Measurements from ENCODE around the gene SLC25A17. TPM values are rescaled to one million over a fixed set of nuclear protein-coding genes. Genes with fewer than 3 reads are reported as not detected.

The SLC25A17 gene
- total RNA-seq, 2 donors from 2014 or later: 9.2 to 14.9 TPM

DNA sequence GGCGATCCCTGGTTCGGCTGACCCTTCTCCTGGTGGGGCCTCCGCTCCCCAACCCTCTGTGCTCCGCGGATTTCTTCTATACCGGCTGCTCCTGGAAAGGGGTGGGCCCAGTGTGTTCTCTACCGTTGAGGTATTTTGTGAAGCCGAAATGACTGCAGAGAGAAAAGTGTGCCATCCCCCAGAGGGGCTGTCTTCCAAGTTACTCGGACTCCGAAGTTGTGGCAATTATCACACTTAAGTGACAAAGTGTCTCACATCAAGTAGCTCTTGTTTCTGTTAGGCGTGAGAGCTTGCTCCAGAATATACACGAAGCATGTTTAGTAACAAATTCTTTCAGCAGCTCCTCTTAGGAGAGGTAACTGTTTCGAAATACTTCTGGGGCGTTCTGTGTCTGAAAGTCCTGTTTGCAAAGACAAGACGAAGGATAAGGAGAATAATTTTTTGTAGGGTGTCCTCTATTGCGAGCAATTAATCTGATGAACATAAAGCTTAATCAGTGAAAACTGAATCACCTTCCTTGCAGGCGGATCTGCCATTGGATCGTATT is 38.2 kb upstream of the SLC25A17 start:
- Histone ChIP-seq H3K9me3 (no peaks in the 10 kb centered on the region), H3K36me3 (no peaks in the 10 kb centered on the region), H3K27me3 (no peaks in the 10 kb centered on the region), H3K4me3 (peak overlapping the region; percentile 85), H3K4me1 (peaks cover 6% of the 10 kb centered on the region), H3K27ac (peak overlapping the region; percentile 92), H3K9ac (ENCODE audit: low read depth in 2 of 2, low read length in 2 of 2) (peak overlapping the region; percentile 84 to 100)
- no peak for DNase-seq
- TF ChIP-seq, protein P1, sequence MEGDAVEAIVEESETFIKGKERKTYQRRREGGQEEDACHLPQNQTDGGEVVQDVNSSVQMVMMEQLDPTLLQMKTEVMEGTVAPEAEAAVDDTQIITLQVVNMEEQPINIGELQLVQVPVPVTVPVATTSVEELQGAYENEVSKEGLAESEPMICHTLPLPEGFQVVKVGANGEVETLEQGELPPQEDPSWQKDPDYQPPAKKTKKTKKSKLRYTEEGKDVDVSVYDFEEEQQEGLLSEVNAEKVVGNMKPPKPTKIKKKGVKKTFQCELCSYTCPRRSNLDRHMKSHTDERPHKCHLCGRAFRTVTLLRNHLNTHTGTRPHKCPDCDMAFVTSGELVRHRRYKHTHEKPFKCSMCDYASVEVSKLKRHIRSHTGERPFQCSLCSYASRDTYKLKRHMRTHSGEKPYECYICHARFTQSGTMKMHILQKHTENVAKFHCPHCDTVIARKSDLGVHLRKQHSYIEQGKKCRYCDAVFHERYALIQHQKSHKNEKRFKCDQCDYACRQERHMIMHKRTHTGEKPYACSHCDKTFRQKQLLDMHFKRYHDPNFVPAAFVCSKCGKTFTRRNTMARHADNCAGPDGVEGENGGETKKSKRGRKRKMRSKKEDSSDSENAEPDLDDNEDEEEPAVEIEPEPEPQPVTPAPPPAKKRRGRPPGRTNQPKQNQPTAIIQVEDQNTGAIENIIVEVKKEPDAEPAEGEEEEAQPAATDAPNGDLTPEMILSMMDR (IDR thresholded peaks at IDR 0.05): no peak
- intact Hi-C loops (cut with DNase I): no loop called here

DNA sequence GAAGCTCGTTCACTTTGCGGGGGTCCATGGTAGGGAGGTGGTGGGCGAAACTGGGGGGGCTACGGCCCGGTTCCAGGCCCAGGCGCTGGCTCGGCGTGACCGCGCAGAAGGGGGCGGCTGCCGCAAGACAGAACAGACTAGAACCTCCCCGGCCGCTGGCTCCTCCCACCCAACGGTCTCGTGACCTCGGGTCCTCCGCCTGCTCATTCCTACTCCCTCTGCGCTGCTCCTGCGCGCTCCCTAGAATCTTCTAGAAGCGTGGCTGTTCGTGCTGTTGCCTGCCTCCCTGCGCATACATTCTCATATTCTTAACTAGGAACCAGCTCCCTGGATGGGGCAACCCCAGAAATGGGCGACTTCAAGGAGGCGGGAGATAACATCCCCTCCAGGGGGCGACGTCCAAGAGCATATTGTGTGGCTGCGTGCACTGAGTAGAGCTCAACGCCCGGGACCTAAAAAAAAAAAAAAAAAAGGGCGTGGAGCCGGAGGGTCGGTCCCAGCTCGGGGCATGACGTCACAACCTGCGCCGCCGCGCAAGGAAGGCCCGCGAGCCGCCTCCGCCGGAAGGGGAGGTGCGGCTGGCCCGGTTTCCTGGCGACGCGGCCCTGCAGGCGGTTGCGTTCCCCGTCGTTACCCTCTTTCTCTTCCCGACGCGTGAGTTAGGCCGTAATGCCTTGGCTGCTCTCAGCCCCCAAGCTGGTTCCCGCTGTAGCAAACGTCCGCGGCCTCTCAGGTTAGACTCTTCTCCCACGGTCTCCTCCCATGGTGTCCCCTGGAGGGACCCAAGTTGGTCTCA is 37.6 kb upstream of the SLC25A17 start, which contains the start of the genes ST13 and XPNPEP3:
Gene ST13 (minus strand): TSS at position 127 of the 796 bp plus-strand sequence. CDS start 99 bp downstream, at position 28.
Gene XPNPEP3 (plus strand): TSS at position 636 of the 796 bp plus-strand sequence. CDS start 34 bp downstream, at position 670.
- Histone ChIP-seq H3K4me3 (peak within 1 kb of the TSS; percentile 85), H3K36me3 (no peaks in the 10 kb centered on the region), H3K9ac (ENCODE audit: low read depth in 2 of 2, low read length in 2 of 2) (peak within 1 kb of the TSS; percentile 84 to 100), H3K9me3 (no peaks in the 10 kb centered on the region), H3K4me1 (peaks cover 6% of the 10 kb centered on the region), H3K27me3 (no peaks in the 10 kb centered on the region), H3K27ac (peak within 1 kb of the TSS; percentile 92)
- peak; percentile 99 for DNase-seq
- TF ChIP-seq, protein P1 (IDR thresholded peaks at IDR 0.05): no peak
- intact Hi-C loops (cut with DNase I): no loop called here

DNA sequence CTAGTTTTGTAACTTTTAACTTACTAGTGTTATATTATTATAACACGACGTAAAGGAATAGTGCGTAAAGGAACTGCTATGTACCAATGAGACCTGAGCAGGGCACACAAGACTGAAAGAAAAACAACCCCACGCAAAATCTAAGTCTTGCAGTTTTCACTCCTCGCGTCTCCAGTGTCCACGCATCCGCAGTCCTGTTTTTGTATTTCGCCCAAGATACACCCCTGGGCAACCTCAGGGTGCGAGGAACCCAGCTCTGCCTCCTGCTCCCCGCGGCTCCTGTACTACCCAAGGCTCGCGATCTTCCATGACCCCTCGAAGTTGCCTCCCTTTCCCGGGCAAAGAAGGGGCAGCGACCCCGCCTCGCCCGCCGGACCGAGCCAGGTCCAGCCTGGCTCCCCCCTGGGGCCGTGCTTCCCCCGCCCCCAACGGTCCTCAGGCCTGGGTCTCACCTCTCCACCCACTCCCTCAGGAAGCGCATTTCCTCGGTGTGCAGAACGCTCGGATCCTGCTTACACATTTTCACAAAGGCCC is 36.9 kb upstream of the SLC25A17 start:
- TF ChIP-seq, protein P1 (IDR thresholded peaks at IDR 0.05): no peak
- Histone ChIP-seq H3K4me1 (peaks cover 6% of the 10 kb centered on the region), H3K9me3 (no peaks in the 10 kb centered on the region), H3K27ac (peak overlapping the region; percentile 92), H3K4me3 (peak overlapping the region; percentile 85), H3K9ac (ENCODE audit: low read depth in 2 of 2, low read length in 2 of 2) (peak overlapping the region; percentile 84 to 100), H3K27me3 (no peaks in the 10 kb centered on the region), H3K36me3 (no peaks in the 10 kb centered on the region)
- peak; percentile 51 for DNase-seq
- intact Hi-C loops (cut with DNase I): no loop called here

DNA sequence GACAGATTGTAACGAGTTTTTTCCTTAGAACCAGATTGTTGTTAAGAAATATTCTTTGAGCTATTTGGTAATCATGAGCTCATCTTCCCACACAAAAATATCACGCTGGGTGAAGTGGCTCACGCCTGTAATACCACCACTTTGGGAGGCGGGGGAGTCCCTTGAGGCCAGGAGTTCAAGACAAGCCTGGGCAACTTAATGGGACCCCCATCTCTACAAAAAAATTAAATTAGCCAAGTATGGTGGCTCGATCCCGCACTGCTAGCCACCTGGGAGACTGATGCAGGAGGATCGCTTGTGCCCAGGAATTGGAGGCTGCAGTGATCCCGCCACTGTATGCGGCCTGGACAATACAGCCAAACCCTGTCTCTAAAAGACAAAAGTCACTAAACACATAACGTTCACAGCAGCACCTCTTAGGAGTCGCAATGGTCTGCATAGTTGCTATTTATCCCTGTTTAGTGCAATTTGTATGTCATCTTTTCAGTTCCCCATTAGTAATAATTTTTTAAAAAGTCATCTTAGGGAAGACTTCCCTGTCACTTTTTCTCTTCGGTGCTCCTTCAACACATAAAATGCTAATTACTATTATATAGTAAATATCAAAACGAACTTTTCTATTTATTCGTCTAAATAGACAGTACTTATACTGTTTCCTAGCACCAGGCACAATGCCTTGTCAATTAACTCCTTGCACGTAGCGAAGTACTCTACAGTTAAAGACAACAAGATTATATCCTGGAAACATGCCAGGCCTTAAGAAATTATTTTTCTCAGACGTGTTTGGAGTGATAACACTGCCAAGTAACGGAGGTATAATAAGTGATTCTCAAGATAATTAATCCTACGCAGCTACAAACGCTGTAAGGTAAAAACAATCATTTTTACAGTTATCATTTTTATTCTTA is 36.2 kb upstream of the SLC25A17 start:
- intact Hi-C loops (cut with DNase I): no loop called here
- Histone ChIP-seq H3K9ac (ENCODE audit: low read depth in 2 of 2, low read length in 2 of 2) (peak overlapping the region; percentile 84 to 100), H3K36me3 (no peaks in the 10 kb centered on the region), H3K27ac (peak overlapping the region; percentile 92), H3K4me3 (peak overlapping the region; percentile 85), H3K4me1 (peaks cover 6% of the 10 kb centered on the region), H3K9me3 (no peaks in the 10 kb centered on the region), H3K27me3 (no peaks in the 10 kb centered on the region)
- no peak for DNase-seq
- TF ChIP-seq, protein P1 (IDR thresholded peaks at IDR 0.05): no peak

DNA sequence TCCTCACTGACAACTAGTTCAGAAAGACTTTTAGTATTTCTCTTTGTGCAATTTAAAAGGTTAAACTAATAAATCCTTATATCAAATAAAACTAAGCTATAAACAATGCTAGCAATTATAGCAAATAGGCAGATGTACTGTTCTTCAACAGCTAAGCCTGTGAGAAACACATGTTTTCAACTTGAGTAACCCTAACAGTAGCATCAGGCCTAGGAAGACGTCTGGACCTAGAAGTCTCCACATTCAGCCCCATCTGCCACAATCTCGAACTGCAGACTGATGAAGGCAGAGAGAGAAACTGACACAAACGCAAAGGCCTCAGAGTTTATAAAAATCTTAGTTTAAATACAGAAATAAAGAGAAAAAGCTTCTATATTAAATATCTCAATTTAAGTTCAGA is 34.8 kb upstream of the SLC25A17 start:
- DNase-seq: no peak
- TF ChIP-seq, protein P1 (IDR thresholded peaks at IDR 0.05): no peak
- H3K27ac ChIP-seq: no peak overlapping the region
- no peaks in the 10 kb centered on the region for H3K36me3 ChIP-seq
- no peaks in the 10 kb centered on the region for H3K9me3 ChIP-seq
- H3K4me1 ChIP-seq: peaks cover 6% of the 10 kb centered on the region
- H3K4me3 ChIP-seq: no peak overlapping the region
- intact Hi-C loops (cut with DNase I): no loop called here
- peak overlapping the region in 1 of 2 donors; percentile 36 for H3K9ac ChIP-seq (ENCODE audit: low read depth in 2 of 2, low read length in 2 of 2)
- no peaks in the 10 kb centered on the region for H3K27me3 ChIP-seq

Measured in colonic mucosa (tissue), 4 donors.